Measurements from ENCODE around the gene DGKE. TPM values are rescaled to one million over a fixed set of nuclear protein-coding genes. Genes with fewer than 3 reads are reported as not detected.

DGKE gene
- total RNA-seq, 4 donors from 2014 or later = 1.7 to 10.7 (median 7.9) TPM

DNA sequence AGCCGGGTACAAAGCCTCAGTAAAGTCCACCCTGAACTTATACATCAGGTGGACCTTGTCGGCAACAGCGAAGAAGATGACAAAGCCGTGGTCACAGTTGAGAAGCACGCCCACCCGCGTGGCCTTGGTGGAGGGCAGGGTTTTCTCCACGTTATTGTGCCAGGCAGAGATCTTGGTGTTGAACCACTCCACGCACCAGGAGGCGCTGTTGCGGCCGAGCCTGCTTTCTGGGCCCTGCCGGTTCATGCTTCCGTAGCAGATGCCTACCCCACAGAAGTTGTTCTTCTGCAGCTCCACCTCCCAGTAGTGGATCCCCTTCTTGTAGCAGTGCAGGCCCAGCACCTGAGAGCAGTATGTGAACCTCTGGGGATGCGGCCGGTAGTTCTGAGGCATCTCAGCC lies 57.8 kb downstream of the DGKE start:
- Histone ChIP-seq H3K36me3 (peaks cover 36 to 100% (median 49%) of the 10 kb centered on the region in 3 donors), H3K9me3 (peaks cover 0 to 14% (median 6%) of the 10 kb centered on the region in 3 donors), H3K27me3 (no peaks in the 10 kb centered on the region), H3K4me3 (no peak overlapping the region), H3K4me1 (peaks cover 0 to 5% (median 0%) of the 10 kb centered on the region in 3 donors), H3K27ac (no peak overlapping the region)
- intact Hi-C loops (cut with DNase I) = loop anchor here (10.0 kb wide), 1 partner anchor 53 kb away; no protein-coding TSS in a partner anchor
- WGBS, 2 donors = 80 to 81% methylated on average over 4 to 16 of the region's 16 CpGs
- DNase-seq = no peak
- TF ChIP-seq CTCF (IDR thresholded peaks at IDR 0.05) (peak in 5 of 6 experiments; percentile 24 to 45 (median 30)), POLR2A (IDR thresholded peaks at IDR 0.05) (no peak)

- Histone ChIP-seq H3K27me3 (no peaks in the 10 kb centered on the region), H3K4me3 (no peak overlapping the region), H3K4me1 (peaks cover 0 to 5% (median 0%) of the 10 kb centered on the region in 3 donors), H3K36me3 (peaks cover 36 to 100% (median 49%) of the 10 kb centered on the region in 3 donors), H3K27ac (no peak overlapping the region), H3K9me3 (peaks cover 0 to 14% (median 6%) of the 10 kb centered on the region in 3 donors)
- 93 to 100% methylated on average over 1 of the region's 1 CpG for WGBS, 2 donors
- intact Hi-C loops (cut with DNase I) = loop anchor here (10.0 kb wide), 1 partner anchor 52 kb away; no protein-coding TSS in a partner anchor
- TF ChIP-seq CTCF (IDR thresholded peaks at IDR 0.05) (no peak), POLR2A (IDR thresholded peaks at IDR 0.05) (no peak)
- DNase-seq = no peak
Measured at GRCh38 chr17:56892333-56892732, 58.4 kb downstream of the DGKE start.

DNA sequence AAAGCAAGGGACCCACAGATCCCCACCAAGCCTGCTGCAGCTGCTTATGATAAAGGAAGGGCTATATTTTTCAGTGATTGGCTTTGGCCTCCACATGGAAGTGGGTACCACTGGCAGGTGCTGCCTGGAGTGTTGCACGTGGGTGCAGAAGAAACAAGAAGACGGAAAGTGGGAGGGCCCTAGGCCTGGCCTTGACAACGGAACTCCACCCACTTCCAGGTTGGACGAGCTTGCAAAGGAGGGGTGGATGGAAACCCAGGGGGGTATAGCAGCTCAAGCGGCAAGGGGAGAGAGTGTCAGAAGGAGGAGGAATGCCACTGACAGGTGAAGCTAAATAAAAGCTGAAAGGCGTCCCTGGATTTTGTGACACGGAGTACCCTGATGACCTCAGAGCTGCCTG lies 59.6 kb downstream of the DGKE start:
- no peak overlapping the region for H3K4me3 ChIP-seq
- H3K27me3 ChIP-seq = no peaks in the 10 kb centered on the region
- no peak overlapping the region for H3K27ac ChIP-seq
- 89 to 90% methylated on average over 7 of the region's 7 CpGs for WGBS, 2 donors
- peaks cover 33 to 100% (median 50%) of the 10 kb centered on the region in 3 donors for H3K36me3 ChIP-seq
- TF ChIP-seq POLR2A (IDR thresholded peaks at IDR 0.05) (no peak), CTCF (IDR thresholded peaks at IDR 0.05) (no peak)
- DNase-seq = no peak
- intact Hi-C loops (cut with DNase I) = loop anchor here (10.0 kb wide), 1 partner anchor 51 kb away; no protein-coding TSS in a partner anchor
- H3K9me3 ChIP-seq = peaks cover 0 to 3% (median 0%) of the 10 kb centered on the region in 3 donors
- peaks cover 0 to 5% (median 0%) of the 10 kb centered on the region in 3 donors for H3K4me1 ChIP-seq

DNA sequence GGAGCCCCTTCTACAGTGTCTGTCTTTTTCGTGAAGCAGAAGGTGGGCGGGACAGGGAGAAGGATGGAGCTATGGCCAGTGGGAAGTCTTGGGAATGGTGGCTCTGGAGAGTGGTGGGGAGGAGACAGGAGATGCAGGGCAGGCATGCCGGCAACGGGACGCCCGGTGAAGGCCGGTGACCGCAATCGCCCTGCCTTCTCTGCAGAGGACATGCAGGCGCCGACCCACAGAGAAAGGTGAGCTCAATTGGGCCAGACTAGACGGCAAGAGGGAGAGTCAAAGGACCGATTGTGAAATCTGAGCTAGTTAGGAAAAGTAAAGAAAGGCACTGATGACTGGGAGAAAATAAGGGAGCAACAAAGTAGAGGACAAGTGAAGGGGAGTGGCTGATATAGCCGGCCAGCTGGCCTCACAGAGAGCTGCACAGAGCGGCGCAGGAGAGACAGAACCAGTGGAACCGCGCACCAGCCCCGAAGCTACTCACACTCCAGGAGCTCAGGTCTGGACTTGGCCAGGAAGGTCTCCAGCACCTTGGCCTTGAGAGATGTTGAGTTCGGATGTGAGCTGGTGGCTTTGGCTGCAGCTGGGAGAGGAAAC lies 61.0 kb downstream of the DGKE start:
- H3K9me3 ChIP-seq = no peaks in the 10 kb centered on the region
- WGBS, 2 donors = 88 to 89% methylated on average over 18 to 20 of the region's 20 CpGs
- peaks cover 45 to 100% (median 62%) of the 10 kb centered on the region in 3 donors for H3K36me3 ChIP-seq
- no peaks in the 10 kb centered on the region for H3K27me3 ChIP-seq
- H3K4me1 ChIP-seq = peaks cover 0 to 5% (median 0%) of the 10 kb centered on the region in 3 donors
- TF ChIP-seq CTCF (IDR thresholded peaks at IDR 0.05) = no peak
- intact Hi-C loops (cut with DNase I) = loop anchor here (10.0 kb wide), 1 partner anchor 50 kb away; no protein-coding TSS in a partner anchor
- no peak overlapping the region for H3K27ac ChIP-seq
- no peak overlapping the region for H3K4me3 ChIP-seq
- no peak for DNase-seq

DNA sequence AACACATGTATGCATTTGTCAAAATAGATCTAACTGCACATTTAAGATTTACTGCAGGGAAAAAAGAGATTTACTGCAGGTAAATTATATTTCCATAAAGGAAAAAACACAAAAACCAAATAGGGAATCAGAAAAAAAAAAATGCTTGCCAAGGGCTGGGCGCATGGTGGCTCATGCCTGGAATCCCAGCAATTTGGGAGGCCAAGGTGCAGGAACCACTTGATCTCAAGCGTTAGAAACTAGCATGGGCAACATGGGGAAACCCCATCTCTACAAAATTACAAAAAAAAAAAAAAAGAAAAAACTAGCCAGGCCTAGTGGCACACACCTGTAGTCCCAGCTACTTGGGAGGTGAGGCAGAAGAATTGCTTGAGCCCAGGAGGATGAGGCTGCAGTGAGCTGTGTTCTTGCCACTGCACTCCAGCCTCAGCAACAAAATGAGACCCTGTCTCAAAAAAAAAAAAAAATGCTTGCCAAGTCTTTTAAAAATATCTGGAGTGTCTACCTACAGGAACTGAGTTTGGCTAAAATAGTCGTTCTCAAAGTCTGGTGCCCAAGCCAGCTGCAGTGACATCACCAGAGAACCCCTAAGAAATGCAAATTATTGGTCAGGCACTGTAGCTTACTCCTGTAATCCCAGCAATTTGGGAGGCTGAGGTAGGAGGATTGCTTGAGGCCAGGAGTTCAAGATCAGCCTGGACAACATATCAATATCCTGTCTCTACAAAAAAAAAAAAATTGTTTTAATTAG lies 62.4 kb downstream of the DGKE start:
- H3K4me1 ChIP-seq = peaks cover 0 to 2% (median 0%) of the 10 kb centered on the region in 3 donors
- peaks cover 57 to 100% (median 63%) of the 10 kb centered on the region in 3 donors for H3K36me3 ChIP-seq
- WGBS, 2 donors = 62 to 70% methylated on average over 3 of the region's 3 CpGs
- H3K4me3 ChIP-seq = no peak overlapping the region
- TF ChIP-seq CTCF (IDR thresholded peaks at IDR 0.05) = no peak
- no peak for TF ChIP-seq POLR2A (IDR thresholded peaks at IDR 0.05)
- no peak overlapping the region for H3K27ac ChIP-seq
- no peak for DNase-seq
- intact Hi-C loops (cut with DNase I) = loop anchor here (10.0 kb wide), 1 partner anchor 48 kb away; no protein-coding TSS in a partner anchor
- no peaks in the 10 kb centered on the region for H3K27me3 ChIP-seq
- no peaks in the 10 kb centered on the region for H3K9me3 ChIP-seq

Data from esophagus squamous epithelium (tissue), 5 donors.